H9 (cell line): ENCODE results near the gene ITGB8. TPM values are rescaled to one million over a fixed set of nuclear protein-coding genes. Genes with fewer than 3 reads are reported as not detected.

Experiments used
- DNase-seq: peaks from one replicate; pipeline ENCODE4 v3.0.0-alpha.2; 2017
- H2AFZ ChIP-seq: one replicate; pipeline ENCODE4 v1.6.1; 2013; ENCODE audit warnings: mild to moderate bottlenecking, low read length, control low read depth, moderate library complexity
- H2AK5ac ChIP-seq: 2 replicates; pipeline ENCODE4 v1.6.1; 2013; ENCODE audit warnings: low read length, control low read depth, mixed read lengths; ENCODE audit not compliant: insufficient read length
- H2BK120ac ChIP-seq: one replicate; pipeline ENCODE4 v1.6.1; 2013; ENCODE audit warnings: low read depth, mild to moderate bottlenecking, low read length, control low read depth, inconsistent platforms; ENCODE audit not compliant: poor library complexity, severe bottlenecking
- H2BK12ac ChIP-seq: 2 replicates; pipeline ENCODE4 v1.6.1; 2013; ENCODE audit warnings: low read length, control low read depth, mixed read lengths, low read depth; ENCODE audit not compliant: insufficient read length
- H2BK15ac ChIP-seq: 2 replicates; pipeline ENCODE4 v1.6.1; 2013; ENCODE audit warnings: low read depth, low read length, control low read depth
- H2BK20ac ChIP-seq: one replicate; pipeline ENCODE4 v1.6.1; 2013; ENCODE audit warnings: low read depth, mild to moderate bottlenecking, low read length, control low read depth, inconsistent platforms; ENCODE audit not compliant: poor library complexity, severe bottlenecking
- H2BK5ac ChIP-seq: 2 replicates; pipeline ENCODE4 v1.6.1; 2013; ENCODE audit warnings: low read length, control low read depth, mixed read lengths; ENCODE audit not compliant: insufficient read length
- H3K14ac ChIP-seq: 2 replicates; pipeline ENCODE4 v1.6.1; 2013; ENCODE audit warnings: low read length, control low read depth; ENCODE audit not compliant: insufficient read depth
- H3K18ac ChIP-seq: 2 replicates; pipeline ENCODE4 v1.6.1; 2013; ENCODE audit warnings: low read depth, mild to moderate bottlenecking, mixed read lengths, low read length, control low read depth; ENCODE audit not compliant: insufficient read length
- H3K23ac ChIP-seq: 2 replicates; pipeline ENCODE4 v1.6.1; 2013; ENCODE audit warnings: low read length, control low read depth, mixed read lengths, low read depth; ENCODE audit not compliant: insufficient read length
- H3K23me2 ChIP-seq: 2 replicates; pipeline ENCODE4 v1.6.1; 2013; ENCODE audit warnings: low read depth, mild to moderate bottlenecking, mixed read lengths, low read length, control low read depth; ENCODE audit not compliant: insufficient read length, poor library complexity, severe bottlenecking
- H3K27ac ChIP-seq: 2 replicates; pipeline ENCODE4 v1.5.1; 2013; ENCODE audit warnings: low read length, control low read depth, mixed read lengths, low read depth; ENCODE audit not compliant: insufficient read length
- H3K27me3 ChIP-seq: 2 replicates; pipeline ENCODE4 v1.6.1; 2013; ENCODE audit warnings: low read length, control low read depth, inconsistent platforms; ENCODE audit not compliant: insufficient read depth
- H3K4ac ChIP-seq: 2 replicates; pipeline ENCODE4 v1.6.1; 2013; ENCODE audit warnings: low read depth, mild to moderate bottlenecking, control low read depth, inconsistent platforms, low read length, moderate library complexity
- H3K4me1 ChIP-seq: 2 replicates; pipeline ENCODE4 v1.6.1; 2013; ENCODE audit warnings: low read length, control low read depth, inconsistent platforms; ENCODE audit not compliant: insufficient read depth
- H3K4me2 ChIP-seq: 2 replicates; pipeline ENCODE4 v1.6.1; 2013; ENCODE audit warnings: low read length, control low read depth, mixed read lengths; ENCODE audit not compliant: insufficient read length, insufficient read depth
- H3K56ac ChIP-seq: 2 replicates; pipeline ENCODE4 v1.6.1; 2013; ENCODE audit warnings: low read depth, mild to moderate bottlenecking, mixed read lengths, low read length, control low read depth; ENCODE audit not compliant: insufficient read length
- H3K79me1 ChIP-seq: 2 replicates; pipeline ENCODE4 v1.6.1; 2013; ENCODE audit warnings: low read depth, mild to moderate bottlenecking, moderate library complexity, low read length, control low read depth, inconsistent platforms; ENCODE audit not compliant: insufficient read depth, poor library complexity, severe bottlenecking
- H3K79me2 ChIP-seq: 2 replicates; pipeline ENCODE4 v1.6.1; 2013; ENCODE audit warnings: low read length, control low read depth, inconsistent platforms; ENCODE audit not compliant: insufficient read depth
- H3K9ac ChIP-seq: 2 replicates; pipeline ENCODE4 v1.6.1; 2013; ENCODE audit warnings: low read length, control low read depth, mixed read lengths; ENCODE audit not compliant: insufficient read length; ENCODE audit errors: extremely low read depth
- H3K9me3 ChIP-seq: one replicate; pipeline ENCODE4 v1.6.1; 2013; ENCODE audit warnings: low read depth, low read length, inconsistent platforms; ENCODE audit not compliant: control insufficient read depth
- H3T11ph ChIP-seq: one replicate; pipeline ENCODE4 v1.6.1; 2013; ENCODE audit warnings: mild to moderate bottlenecking, low read length, control low read depth, inconsistent platforms
- H4K20me1 ChIP-seq: one replicate; pipeline ENCODE4 v1.6.1; 2013; ENCODE audit not compliant: control insufficient read depth, insufficient read length, insufficient read depth
- H4K5ac ChIP-seq: 2 replicates; pipeline ENCODE4 v1.6.1; 2013; ENCODE audit warnings: low read depth, mild to moderate bottlenecking, mixed read lengths, low read length, control low read depth; ENCODE audit not compliant: insufficient read length
- H4K8ac ChIP-seq: replicated peaks from 2 replicates; pipeline ENCODE4 v1.6.1; 2013; ENCODE audit warnings: low read length, control low read depth, mixed read lengths, low read depth; ENCODE audit not compliant: insufficient read length
- H4K91ac ChIP-seq: 2 replicates; pipeline ENCODE4 v1.6.1; 2013; ENCODE audit warnings: low read depth, mild to moderate bottlenecking, moderate library complexity, mixed read lengths, low read length, control low read depth; ENCODE audit not compliant: insufficient read length
- H3K27ac Mint-ChIP-seq, 3 experiments: 2 replicates in 2 of 3; 3 replicates in 1 of 3; pipeline ENCODE4 v1.8.0; 2020 to 2021; ENCODE audit warnings: mixed read lengths in 3 of 3, mild to moderate bottlenecking in 1 of 3, moderate library complexity in 1 of 3
- H3K27me3 Mint-ChIP-seq: 2 replicates; pipeline ENCODE4 v1.8.0; 2021; ENCODE audit warnings: low read depth, mild to moderate bottlenecking, moderate library complexity, mixed read lengths
- H3K36me3 Mint-ChIP-seq, 3 experiments: 2 replicates in 2 of 3; 3 replicates in 1 of 3; pipeline ENCODE4 v1.8.0; 2020 to 2021; ENCODE audit warnings: low read depth in 3 of 3, mixed read lengths in 3 of 3; ENCODE audit not compliant: insufficient read depth in 1 of 3
- H3K4me1 Mint-ChIP-seq, 2 experiments: 2 replicates each; pipeline ENCODE4 v1.8.0; 2020; ENCODE audit warnings: mixed read lengths in 2 of 2
- H3K4me3 Mint-ChIP-seq, 2 experiments: 2 replicates in 1 of 2; 3 replicates in 1 of 2; pipeline ENCODE4 v1.8.0; 2020 to 2021; ENCODE audit warnings: mild to moderate bottlenecking in 2 of 2, mixed read lengths in 2 of 2, moderate library complexity in 1 of 2
- H3K9me3 Mint-ChIP-seq, 2 experiments: 2 replicates in 1 of 2; 3 replicates in 1 of 2; pipeline ENCODE4 v1.8.0; 2020; ENCODE audit warnings: mild to moderate bottlenecking in 2 of 2, mixed read lengths in 2 of 2, moderate library complexity in 1 of 2
- CTCF ChIP-seq: fragments of 200-600 bp; sonication (generic); conservative IDR thresholded peaks from 3 replicates; pipeline ENCODE4 v1.8.0; 2021; ENCODE audit warnings: antibody characterized with exemption, mild to moderate bottlenecking
- WGBS: extraction: QIAGEN DNeasy Blood & Tissue Kit; methylation state at CpG from one replicate; pipeline ENCODE4 v1.1.7; 2013; ENCODE audit warnings: missing lambda C conversion rate, low lambda C conversion rate, mixed read lengths; ENCODE audit not compliant: insufficient read length; ENCODE audit errors: extremely low coverage; 5-methylcytosine and 5-hydroxymethylcytosine counted together
- total RNA-seq: library from RNA; stranded (reverse); gene quantifications from 2 replicates; pipeline ENCODE4 v1.2.1, GENCODE V29; 2021

The ITGB8 gene
- total RNA-seq, 1 experiment from 2014 or later = 7.6 TPM

- Histone ChIP-seq H3K27me3 (no peaks in the 10 kb centered on the region), H4K20me1 (no peaks in the 10 kb centered on the region), H2AK5ac (no peak overlapping the region), H4K5ac (no peak overlapping the region), H2BK5ac (no peak overlapping the region), H3K4ac (no peak overlapping the region), H3K4me1 (no peaks in the 10 kb centered on the region), H3K9me3 (no peaks in the 10 kb centered on the region), H3K56ac (no peak overlapping the region), H3K79me2 (no peaks in the 10 kb centered on the region), H2BK15ac (no peak overlapping the region), H3T11ph (no peak overlapping the region), H3K23ac (no peak overlapping the region), H2BK12ac (no peak overlapping the region), H3K9ac (no peak overlapping the region), H2BK20ac (no peak overlapping the region), H3K14ac (no peak overlapping the region), H3K4me2 (no peak overlapping the region), H3K79me1 (no peaks in the 10 kb centered on the region), H3K18ac (no peak overlapping the region), H3K27ac (no peak overlapping the region), H3K23me2 (no peaks in the 10 kb centered on the region), H2BK120ac (no peak overlapping the region), H2AFZ (no peak overlapping the region), H4K8ac (no peak overlapping the region), H4K91ac (no peak overlapping the region)
- DNase-seq = no peak
- H3K27me3 Mint-ChIP-seq = no peaks in the 10 kb centered on the region
- WGBS = no CpG with 5 or more reads among the region's 3 CpGs
- no peaks in the 10 kb centered on the region for H3K4me1 Mint-ChIP-seq
- no peak overlapping the region for H3K4me3 Mint-ChIP-seq
- no peaks in the 10 kb centered on the region for H3K9me3 Mint-ChIP-seq
- no peak overlapping the region for H3K27ac Mint-ChIP-seq
- no peak for TF ChIP-seq CTCF
- peaks cover 0 to 5% (median 0%) of the 10 kb centered on the region in 3 experiments; a peak in 1 of 7 replicates for H3K36me3 Mint-ChIP-seq
These were observed 63.6 kb downstream of the ITGB8 start for GRCh38 chr7:20394284-20394683.
